DND-41 (cell line): ENCODE data around the gene RNF38.

Experiments used
- ATAC-seq: fragments of 200-7000 bp; cut with Tn5 transposase; 3 replicates; pipeline ENCODE4 v1.9.1; 2021; ENCODE audit warnings: low read depth; ENCODE audit not compliant: insufficient read depth
- DNase-seq: peaks from one replicate; pipeline ENCODE4 v3.0.0-alpha.2; 2020
- H2AFZ ChIP-seq: 2 replicates; pipeline ENCODE4 v1.6.0; 2012; ENCODE audit warnings: low read depth, low read length
- H3K27ac ChIP-seq: 2 replicates; pipeline ENCODE4 v1.5.1; 2012; ENCODE audit warnings: low read length, inconsistent platforms
- H3K27me3 ChIP-seq: fragments of 200-600 bp; sonication (generic); 2 replicates; pipeline ENCODE4 v1.6.0; 2012; ENCODE audit warnings: low read length, mild to moderate bottlenecking, inconsistent platforms; ENCODE audit not compliant: insufficient read depth, poor library complexity
- H3K36me3 ChIP-seq: 2 replicates; pipeline ENCODE4 v1.5.1; 2012; ENCODE audit warnings: low read length, inconsistent platforms; ENCODE audit not compliant: insufficient read depth
- H3K4me1 ChIP-seq: 2 replicates; pipeline ENCODE4 v1.5.1; 2012; ENCODE audit warnings: mild to moderate bottlenecking, low read length; ENCODE audit not compliant: insufficient read depth
- H3K4me2 ChIP-seq: 2 replicates; pipeline ENCODE4 v1.6.0; 2012; ENCODE audit warnings: mild to moderate bottlenecking, moderate library complexity, low read length, inconsistent platforms; ENCODE audit not compliant: insufficient read depth
- H3K4me3 ChIP-seq, 2 experiments: fragments of 200-600 bp in 1 of 2; shearing (Covaris generic) in 1 of 2; 2 replicates each; pipeline ENCODE4 v1.5.1; 2012 to 2016; ENCODE audit warnings: inconsistent platforms in 2 of 2, low read length in 2 of 2, mild to moderate bottlenecking in 2 of 2, low read depth in 1 of 2, moderate library complexity in 1 of 2
- H3K79me2 ChIP-seq: 2 replicates; pipeline ENCODE4 v1.6.0; 2012; ENCODE audit warnings: low read length, inconsistent platforms; ENCODE audit not compliant: insufficient read depth
- H3K9ac ChIP-seq: 2 replicates; pipeline ENCODE4 v1.6.0; 2012; ENCODE audit warnings: low read depth, mild to moderate bottlenecking, inconsistent platforms, low read length, moderate library complexity
- H3K9me3 ChIP-seq: 2 replicates; pipeline ENCODE4 v1.5.1; 2012; ENCODE audit warnings: low read length, moderate library complexity, mild to moderate bottlenecking, inconsistent platforms; ENCODE audit not compliant: insufficient read depth, severe bottlenecking
- H4K20me1 ChIP-seq: 2 replicates; pipeline ENCODE4 v1.6.0; 2012; ENCODE audit warnings: low read length; ENCODE audit not compliant: insufficient read depth
- CTCF ChIP-seq: IDR thresholded peaks from 2 replicates; pipeline ENCODE4 v1.5.1; 2012; ENCODE audit warnings: borderline replicate concordance, low read length, moderate library complexity, mild to moderate bottlenecking; ENCODE audit not compliant: poor library complexity, severe bottlenecking; ENCODE audit errors: extremely low read depth
- EZH2 ChIP-seq: IDR thresholded peaks from 3 replicates; pipeline ENCODE4 v1.6.1; 2012; ENCODE audit warnings: borderline replicate concordance, low read depth, mild to moderate bottlenecking, moderate library complexity, low read length, inconsistent platforms; ENCODE audit not compliant: severe bottlenecking

RNF38 gene

GRCh38 chr9:36445800-36446361, 45.8 kb upstream of the RNF38 start:
- no peak overlapping the region for H3K27ac ChIP-seq
- H3K9ac ChIP-seq: no peak overlapping the region
- H3K79me2 ChIP-seq: peaks cover 50% of the 10 kb centered on the region
- no peaks in the 10 kb centered on the region for H3K36me3 ChIP-seq
- no peak overlapping the region for H3K4me3 ChIP-seq
- H3K4me2 ChIP-seq: no peak overlapping the region
- peaks cover 13% of the 10 kb centered on the region; the same call in 1 of the 2 replicates for H4K20me1 ChIP-seq
- ATAC-seq (no peak), DNase-seq (no peak)
- H2AFZ ChIP-seq: no peak overlapping the region
- no peaks in the 10 kb centered on the region for H3K9me3 ChIP-seq
- no peak for TF ChIP-seq EZH2
- TF ChIP-seq CTCF: no peak
- peaks cover 4% of the 10 kb centered on the region; the same call in 1 of the 2 replicates for H3K4me1 ChIP-seq
- H3K27me3 ChIP-seq: no peaks in the 10 kb centered on the region

GRCh38 chr9:36444203-36444602, 44.1 kb upstream of the RNF38 start:
- no peak overlapping the region for H3K4me3 ChIP-seq
- H3K27ac ChIP-seq: no peak overlapping the region
- no peaks in the 10 kb centered on the region for H3K27me3 ChIP-seq
- peaks cover 4% of the 10 kb centered on the region; the same call in 1 of the 2 replicates for H3K4me1 ChIP-seq
- ATAC-seq: no peak
- H3K79me2 ChIP-seq: peaks cover 52% of the 10 kb centered on the region
- H4K20me1 ChIP-seq: peaks cover 9% of the 10 kb centered on the region; the same call in 1 of the 2 replicates
- H3K36me3 ChIP-seq: no peaks in the 10 kb centered on the region
- no peak overlapping the region for H3K9ac ChIP-seq
- H2AFZ ChIP-seq: no peak overlapping the region
- no peak for DNase-seq
- H3K9me3 ChIP-seq: no peaks in the 10 kb centered on the region
- no peak for TF ChIP-seq CTCF
- no peak overlapping the region for H3K4me2 ChIP-seq

GRCh38 chr9:36443581-36443980, 43.5 kb upstream of the RNF38 start:
- H3K27ac ChIP-seq: no peak overlapping the region
- H4K20me1 ChIP-seq: peaks cover 9% of the 10 kb centered on the region; the same call in 1 of the 2 replicates
- no peaks in the 10 kb centered on the region for H3K36me3 ChIP-seq
- H3K9me3 ChIP-seq: no peaks in the 10 kb centered on the region
- ATAC-seq (no peak), DNase-seq (no peak)
- no peak overlapping the region for H2AFZ ChIP-seq
- no peak overlapping the region for H3K4me2 ChIP-seq
- no peaks in the 10 kb centered on the region for H3K27me3 ChIP-seq
- H3K79me2 ChIP-seq: peaks cover 52% of the 10 kb centered on the region
- no peak overlapping the region for H3K4me3 ChIP-seq
- H3K9ac ChIP-seq: no peak overlapping the region
- peaks cover 4% of the 10 kb centered on the region; the same call in 1 of the 2 replicates for H3K4me1 ChIP-seq
- TF ChIP-seq EZH2 (no peak), CTCF (no peak)
